Measurements from ENCODE around the gene MRGPRG.

DNA sequence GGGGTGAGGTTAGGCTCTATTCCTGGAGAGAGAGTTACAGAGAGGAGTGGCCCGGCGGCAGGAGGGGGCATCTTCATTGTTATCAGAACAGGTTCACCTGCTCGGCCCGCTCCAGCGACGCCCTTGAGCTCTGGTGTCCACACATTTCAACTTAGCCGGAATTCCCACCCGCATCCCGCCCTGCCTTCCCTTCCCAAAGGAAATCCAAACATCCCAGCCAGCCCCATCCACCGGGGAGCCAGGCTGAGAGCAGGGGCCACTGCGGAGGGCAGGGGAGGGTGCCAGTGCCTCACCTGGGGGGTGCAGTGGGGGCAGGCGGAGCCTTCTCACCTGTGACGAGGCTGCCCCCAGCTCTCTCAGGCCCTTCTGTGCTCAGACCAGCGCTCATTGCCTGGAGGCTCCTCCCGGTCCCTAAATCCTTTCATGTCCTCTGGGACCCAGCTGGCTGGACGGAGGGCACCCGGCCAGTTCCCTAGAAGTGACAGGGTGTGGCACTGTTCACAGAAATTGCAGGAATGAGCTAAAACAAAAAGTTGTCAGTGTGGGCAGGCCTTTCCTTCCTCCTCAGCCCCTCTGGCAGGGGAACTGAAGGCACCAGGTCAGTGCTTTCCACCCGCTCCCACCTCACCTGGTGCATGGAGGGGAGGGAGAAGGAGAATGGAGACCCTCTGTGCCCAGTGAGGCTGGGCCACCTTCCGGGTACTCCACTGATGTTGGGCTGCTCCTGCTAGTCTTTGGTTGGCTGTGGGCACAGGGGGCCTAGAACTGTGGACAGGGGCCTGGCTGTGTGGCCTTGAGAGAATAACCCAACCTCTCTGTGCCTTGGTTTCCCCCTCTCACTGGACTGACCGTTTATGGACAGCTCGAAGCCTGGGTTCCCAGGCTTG, 2.2 kb upstream of the MRGPRG start:
- TF ChIP-seq, protein P1, sequence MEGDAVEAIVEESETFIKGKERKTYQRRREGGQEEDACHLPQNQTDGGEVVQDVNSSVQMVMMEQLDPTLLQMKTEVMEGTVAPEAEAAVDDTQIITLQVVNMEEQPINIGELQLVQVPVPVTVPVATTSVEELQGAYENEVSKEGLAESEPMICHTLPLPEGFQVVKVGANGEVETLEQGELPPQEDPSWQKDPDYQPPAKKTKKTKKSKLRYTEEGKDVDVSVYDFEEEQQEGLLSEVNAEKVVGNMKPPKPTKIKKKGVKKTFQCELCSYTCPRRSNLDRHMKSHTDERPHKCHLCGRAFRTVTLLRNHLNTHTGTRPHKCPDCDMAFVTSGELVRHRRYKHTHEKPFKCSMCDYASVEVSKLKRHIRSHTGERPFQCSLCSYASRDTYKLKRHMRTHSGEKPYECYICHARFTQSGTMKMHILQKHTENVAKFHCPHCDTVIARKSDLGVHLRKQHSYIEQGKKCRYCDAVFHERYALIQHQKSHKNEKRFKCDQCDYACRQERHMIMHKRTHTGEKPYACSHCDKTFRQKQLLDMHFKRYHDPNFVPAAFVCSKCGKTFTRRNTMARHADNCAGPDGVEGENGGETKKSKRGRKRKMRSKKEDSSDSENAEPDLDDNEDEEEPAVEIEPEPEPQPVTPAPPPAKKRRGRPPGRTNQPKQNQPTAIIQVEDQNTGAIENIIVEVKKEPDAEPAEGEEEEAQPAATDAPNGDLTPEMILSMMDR (conservative IDR thresholded peaks at IDR 0.05): no peak
- no peak for TF ChIP-seq ZFX (IDR thresholded peaks at IDR 0.05)

Measured in C4-2B (cell line).